ENCODE results near the gene LHFPL6. TPM values are rescaled to one million over a fixed set of nuclear protein-coding genes. Genes with fewer than 3 reads are reported as not detected.

LHFPL6 gene
- total and polyA plus RNA-seq, 3 donors from 2014 or later = 37.3 to 65.5 (median 52.1) TPM

GRCh38 chr13:39566216-39566869 lies 36.6 kb downstream of the LHFPL6 start:
- H3K27me3 ChIP-seq = no peaks in the 10 kb centered on the region
- H3K4me3 ChIP-seq = no peak overlapping the region
- H3K9me3 ChIP-seq = no peaks in the 10 kb centered on the region
- no peak overlapping the region for H3K27ac ChIP-seq
- WGBS, 2 donors = 75 to 81% methylated on average over 8 of the region's 8 CpGs
- no peaks in the 10 kb centered on the region for H3K36me3 ChIP-seq (ENCODE audit: low read depth, missing control alignments)
- H3K4me1 ChIP-seq = no peaks in the 10 kb centered on the region
- TF ChIP-seq, protein P1, sequence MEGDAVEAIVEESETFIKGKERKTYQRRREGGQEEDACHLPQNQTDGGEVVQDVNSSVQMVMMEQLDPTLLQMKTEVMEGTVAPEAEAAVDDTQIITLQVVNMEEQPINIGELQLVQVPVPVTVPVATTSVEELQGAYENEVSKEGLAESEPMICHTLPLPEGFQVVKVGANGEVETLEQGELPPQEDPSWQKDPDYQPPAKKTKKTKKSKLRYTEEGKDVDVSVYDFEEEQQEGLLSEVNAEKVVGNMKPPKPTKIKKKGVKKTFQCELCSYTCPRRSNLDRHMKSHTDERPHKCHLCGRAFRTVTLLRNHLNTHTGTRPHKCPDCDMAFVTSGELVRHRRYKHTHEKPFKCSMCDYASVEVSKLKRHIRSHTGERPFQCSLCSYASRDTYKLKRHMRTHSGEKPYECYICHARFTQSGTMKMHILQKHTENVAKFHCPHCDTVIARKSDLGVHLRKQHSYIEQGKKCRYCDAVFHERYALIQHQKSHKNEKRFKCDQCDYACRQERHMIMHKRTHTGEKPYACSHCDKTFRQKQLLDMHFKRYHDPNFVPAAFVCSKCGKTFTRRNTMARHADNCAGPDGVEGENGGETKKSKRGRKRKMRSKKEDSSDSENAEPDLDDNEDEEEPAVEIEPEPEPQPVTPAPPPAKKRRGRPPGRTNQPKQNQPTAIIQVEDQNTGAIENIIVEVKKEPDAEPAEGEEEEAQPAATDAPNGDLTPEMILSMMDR (IDR thresholded peaks at IDR 0.05) = no peak
- no peak for TF ChIP-seq POLR2A (IDR thresholded peaks at IDR 0.05)
- no peak for DNase-seq
- intact Hi-C loops (cut with DNase I; ENCODE audit: low total_unique reads) = no loop called here

DNA sequence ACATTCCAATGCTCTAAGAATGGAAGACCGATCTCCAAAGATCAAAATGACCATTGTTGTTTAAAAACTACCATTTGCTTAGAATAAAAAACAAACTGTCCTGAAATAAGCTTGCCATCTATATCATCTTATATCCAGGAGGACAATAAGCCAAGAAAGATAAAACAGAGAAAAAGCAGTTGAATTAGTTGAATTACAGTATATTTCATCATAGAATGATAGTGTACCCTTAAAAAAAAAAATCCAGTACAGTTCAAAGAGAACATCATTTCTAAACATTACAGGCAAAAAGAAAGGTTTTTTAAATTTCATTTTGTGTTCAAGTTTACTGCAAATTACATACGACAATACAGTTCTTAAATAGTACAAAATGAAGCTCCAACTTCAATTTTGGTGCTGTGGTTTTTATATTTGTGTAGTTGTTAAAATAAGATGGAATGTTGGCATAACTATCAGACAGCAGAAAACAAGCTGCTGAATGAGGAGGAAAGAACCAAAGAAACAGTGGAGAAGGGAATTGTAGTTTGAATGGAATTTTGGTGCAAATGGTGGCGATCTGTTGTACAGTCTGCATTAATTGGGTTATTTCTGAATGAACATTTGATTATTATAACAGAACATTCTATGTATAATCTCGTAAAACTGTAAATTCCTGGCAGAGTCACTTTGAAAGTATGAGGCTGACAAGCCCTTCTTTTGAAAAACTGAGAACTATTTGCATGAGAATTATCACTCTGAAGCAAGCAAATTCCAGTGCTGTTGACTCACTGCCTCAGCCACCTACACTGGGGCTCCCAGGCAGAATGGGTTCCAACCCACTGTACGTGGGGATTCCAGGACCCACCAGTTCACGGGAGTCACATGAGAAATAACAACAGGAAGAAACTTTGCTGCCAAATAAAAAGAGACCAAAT lies 37.7 kb downstream of the LHFPL6 start:
- intact Hi-C loops (cut with DNase I; ENCODE audit: low total_unique reads) = no loop called here
- Histone ChIP-seq H3K27me3 (no peaks in the 10 kb centered on the region), H3K27ac (no peak overlapping the region), H3K4me1 (no peaks in the 10 kb centered on the region), H3K4me3 (no peak overlapping the region), H3K9me3 (no peaks in the 10 kb centered on the region), H3K36me3 (ENCODE audit: low read depth, missing control alignments) (no peaks in the 10 kb centered on the region)
- 42 to 50% methylated on average over 6 of the region's 6 CpGs for WGBS, 2 donors
- peak; percentile 37 for DNase-seq
- no peak for TF ChIP-seq POLR2A (IDR thresholded peaks at IDR 0.05)
- TF ChIP-seq, protein P1 (IDR thresholded peaks at IDR 0.05) = no peak

DNA sequence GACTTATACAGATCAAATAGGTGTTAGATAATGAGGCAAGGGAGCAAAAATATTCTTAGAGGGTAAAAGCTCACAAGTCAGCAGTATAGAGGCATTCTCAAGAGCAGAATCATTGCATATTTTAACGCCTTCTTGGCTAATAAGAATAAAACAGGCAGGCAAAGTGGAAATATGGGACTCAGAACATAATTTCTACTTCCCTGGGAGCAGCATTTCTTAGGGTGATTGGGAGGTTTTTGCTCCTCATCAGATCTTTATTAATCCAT lies 39.6 kb downstream of the LHFPL6 start:
- TF ChIP-seq, protein P1 (IDR thresholded peaks at IDR 0.05) = no peak
- TF ChIP-seq POLR2A (IDR thresholded peaks at IDR 0.05) = no peak
- H3K4me1 ChIP-seq = no peaks in the 10 kb centered on the region
- 90 to 100% methylated on average over 1 of the region's 1 CpG for WGBS, 2 donors
- no peaks in the 10 kb centered on the region for H3K9me3 ChIP-seq
- H3K27ac ChIP-seq = no peak overlapping the region
- DNase-seq = no peak
- H3K36me3 ChIP-seq (ENCODE audit: low read depth, missing control alignments) = no peaks in the 10 kb centered on the region
- intact Hi-C loops (cut with DNase I; ENCODE audit: low total_unique reads) = no loop called here
- no peak overlapping the region for H3K4me3 ChIP-seq
- H3K27me3 ChIP-seq = no peaks in the 10 kb centered on the region

DNA sequence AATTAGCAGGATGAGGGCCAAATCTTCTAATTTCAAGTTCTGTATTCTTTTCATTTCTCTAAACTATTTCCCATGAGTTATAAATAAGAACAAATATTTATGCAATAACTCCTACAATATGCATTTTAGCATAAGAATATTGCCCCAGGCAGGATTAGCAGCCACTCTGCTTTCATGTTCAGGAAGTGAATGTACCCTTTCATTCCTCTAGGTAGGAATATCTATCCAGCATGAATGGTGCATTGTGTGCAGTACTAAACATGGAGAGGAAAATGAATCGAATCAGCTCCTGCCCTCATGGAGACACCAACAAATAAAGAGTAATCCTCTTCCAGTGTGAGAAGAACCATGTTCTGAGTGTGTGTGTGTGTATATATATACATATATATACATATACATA lies 41.0 kb downstream of the LHFPL6 start:
- WGBS, 2 donors = 66 to 83% methylated on average over 1 of the region's 1 CpG
- H3K36me3 ChIP-seq (ENCODE audit: low read depth, missing control alignments) = no peaks in the 10 kb centered on the region
- H3K27me3 ChIP-seq = no peaks in the 10 kb centered on the region
- H3K4me1 ChIP-seq = no peaks in the 10 kb centered on the region
- H3K4me3 ChIP-seq = no peak overlapping the region
- intact Hi-C loops (cut with DNase I; ENCODE audit: low total_unique reads) = no loop called here
- no peaks in the 10 kb centered on the region for H3K9me3 ChIP-seq
- TF ChIP-seq, protein P1 (IDR thresholded peaks at IDR 0.05) = no peak
- no peak for TF ChIP-seq POLR2A (IDR thresholded peaks at IDR 0.05)
- no peak for DNase-seq
- H3K27ac ChIP-seq = no peak overlapping the region
